Tracheal epithelial cell (primary cell): ENCODE measurements around the gene SCPEP1. TPM values are rescaled to one million over a fixed set of nuclear protein-coding genes. Genes with fewer than 3 reads are reported as not detected.

Experiments
- total RNA-seq: library from RNA; depleted of rRNA; stranded (reverse); fragments of >200 nt; gene quantifications from 2 replicates; pipeline ENCODE4 v1.2.1, GENCODE V29; 2014

Gene SCPEP1, protein sequence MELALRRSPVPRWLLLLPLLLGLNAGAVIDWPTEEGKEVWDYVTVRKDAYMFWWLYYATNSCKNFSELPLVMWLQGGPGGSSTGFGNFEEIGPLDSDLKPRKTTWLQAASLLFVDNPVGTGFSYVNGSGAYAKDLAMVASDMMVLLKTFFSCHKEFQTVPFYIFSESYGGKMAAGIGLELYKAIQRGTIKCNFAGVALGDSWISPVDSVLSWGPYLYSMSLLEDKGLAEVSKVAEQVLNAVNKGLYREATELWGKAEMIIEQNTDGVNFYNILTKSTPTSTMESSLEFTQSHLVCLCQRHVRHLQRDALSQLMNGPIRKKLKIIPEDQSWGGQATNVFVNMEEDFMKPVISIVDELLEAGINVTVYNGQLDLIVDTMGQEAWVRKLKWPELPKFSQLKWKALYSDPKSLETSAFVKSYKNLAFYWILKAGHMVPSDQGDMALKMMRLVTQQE
- 108 and 167 TPM in 2 replicates for total RNA-seq

DNA sequence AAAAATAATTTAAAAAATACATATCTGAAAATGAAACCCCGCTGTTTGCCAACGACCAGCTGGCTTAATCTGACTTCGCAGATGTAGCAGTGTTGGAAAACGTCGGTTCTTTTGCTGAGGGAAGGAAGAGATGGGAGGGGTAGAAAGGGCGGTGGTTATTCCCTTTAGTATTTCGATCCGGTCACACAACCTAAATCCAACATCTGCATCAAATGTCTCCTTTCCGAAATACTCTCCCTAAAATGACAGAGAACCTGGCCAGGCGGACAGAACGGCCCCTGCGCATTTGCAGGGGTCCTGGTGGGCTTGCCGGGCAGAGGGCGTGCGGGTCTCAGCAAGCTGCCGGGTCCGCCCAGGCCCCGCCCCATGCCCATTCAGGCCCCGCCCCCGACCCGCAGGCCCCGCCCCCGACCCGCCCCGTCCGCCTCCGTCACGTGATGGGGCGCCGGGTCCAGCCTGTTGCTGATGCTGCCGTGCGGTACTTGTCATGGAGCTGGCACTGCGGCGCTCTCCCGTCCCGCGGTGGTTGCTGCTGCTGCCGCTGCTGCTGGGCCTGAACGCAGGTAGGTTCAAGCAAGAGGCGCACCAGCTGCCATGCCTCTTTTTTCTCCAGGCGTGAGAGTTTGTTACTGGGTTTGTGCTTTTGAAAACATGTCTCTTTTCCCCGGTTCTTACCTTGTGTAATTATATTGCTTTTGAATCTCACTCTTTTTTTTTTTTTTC, at the start of gene SCPEP1:
SCPEP1 (plus strand) TSS at position 459 of the 723 bp plus-strand sequence; CDS start at position 488, 29 bp downstream.

DNA sequence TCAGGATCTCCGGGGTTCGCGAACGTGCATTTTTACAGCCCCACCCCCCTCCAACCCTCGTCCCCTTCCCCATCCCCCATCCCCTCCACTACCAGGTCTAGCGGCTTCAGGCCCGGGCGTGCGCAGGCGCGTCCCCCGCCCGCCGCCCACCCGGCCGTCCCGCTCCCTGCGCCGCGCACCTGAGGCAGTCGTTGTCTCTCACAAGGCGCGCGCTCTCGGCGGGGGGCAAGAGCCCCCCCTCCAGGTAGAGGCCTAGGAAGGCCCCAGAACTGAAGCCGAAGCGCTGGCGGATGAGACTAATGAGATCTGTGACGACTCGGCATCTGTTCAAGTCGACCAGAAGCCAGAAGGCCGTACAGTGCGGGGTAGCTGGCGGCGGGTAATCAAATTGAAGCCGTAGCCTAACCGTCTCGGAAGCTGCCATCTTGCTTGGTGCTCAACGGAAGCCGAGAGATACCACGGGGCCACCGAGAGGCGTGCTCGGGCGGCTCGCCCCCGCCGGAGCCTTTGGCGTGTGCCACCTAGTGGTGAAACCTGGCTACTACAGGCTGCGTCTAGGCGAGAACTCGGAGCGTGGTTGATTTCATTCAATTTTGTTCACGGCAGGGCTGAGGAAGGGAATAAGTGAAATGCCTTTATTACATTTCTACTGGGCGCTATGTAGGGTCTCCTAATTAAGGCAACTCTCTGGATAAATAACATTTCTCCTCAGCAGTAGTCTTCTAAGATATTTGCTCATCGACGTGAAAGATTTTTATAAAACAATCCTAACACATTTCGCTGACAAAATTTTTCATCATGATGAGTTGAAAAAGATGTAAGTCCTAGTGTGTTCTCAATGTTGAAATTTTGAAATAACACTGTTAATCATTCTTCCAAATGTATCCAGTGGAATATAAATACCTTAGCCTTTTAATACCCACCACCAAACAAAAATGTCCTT, 17.1 kb upstream of the SCPEP1 start, which contains the start of gene COIL:
COIL (minus strand) TSS at position 455 of the 943 bp plus-strand sequence; CDS start at position 424, 31 bp downstream.

Other genes starting within 250 kb of the SCPEP1 start
- gene C17orf67, start 144.2 kb upstream of the SCPEP1 start, total RNA-seq: 0.64 and 0.96 TPM in 2 replicates
- gene DGKE, start 144.0 kb upstream of the SCPEP1 start, total RNA-seq: 4.1 and 7.0 TPM in 2 replicates
- gene TRIM25, start 64.1 kb upstream of the SCPEP1 start, total RNA-seq: 25.3 and 37.5 TPM in 2 replicates
- 12.5 and 18.1 TPM in 2 replicates for gene COIL, start 17.1 kb upstream of the SCPEP1 start, total RNA-seq
- 20.2 and 36.4 TPM in 2 replicates for gene AKAP1, start 107.1 kb downstream of the SCPEP1 start, total RNA-seq